Transverse colon (tissue), 4 donors: Measurements from ENCODE around the gene JAKMIP1.

Source experiments
- EP300 ChIP-seq: sonication (generic); formaldehyde crosslinking; IDR thresholded peaks from one replicate; pipeline ENCODE4 v1.6.1; 2017; ENCODE audit warnings: antibody characterized with exemption, low read depth
- POLR2A ChIP-seq: fragments of 450-650 bp; IDR thresholded peaks from one replicate; pipeline ENCODE4 v1.6.1; 2016; ENCODE audit warnings: antibody characterized with exemption, mild to moderate bottlenecking, moderate library complexity
- POLR2AphosphoS5 ChIP-seq, 3 donors: sonication (generic); formaldehyde crosslinking; IDR thresholded peaks; one replicate each; pipeline ENCODE4 v1.6.1; 2016; ENCODE audit warnings: antibody characterized with exemption in 3 of 3
- TF ChIP-seq, protein P1 (sequence below), 5 experiments: fragments of 200-600 bp in 3 of 5; fragments of 450-650 bp in 2 of 5; sonication (generic) in 3 of 5; IDR thresholded peaks; 1 replicate in 2 of 5; 2 replicates in 3 of 5; pipeline ENCODE4 v1.5.1; 2016 to 2017; ENCODE audit warnings: antibody characterized with exemption in 5 of 5, inconsistent platforms in 3 of 5, mild to moderate bottlenecking in 2 of 5, moderate library complexity in 1 of 5

DNA sequence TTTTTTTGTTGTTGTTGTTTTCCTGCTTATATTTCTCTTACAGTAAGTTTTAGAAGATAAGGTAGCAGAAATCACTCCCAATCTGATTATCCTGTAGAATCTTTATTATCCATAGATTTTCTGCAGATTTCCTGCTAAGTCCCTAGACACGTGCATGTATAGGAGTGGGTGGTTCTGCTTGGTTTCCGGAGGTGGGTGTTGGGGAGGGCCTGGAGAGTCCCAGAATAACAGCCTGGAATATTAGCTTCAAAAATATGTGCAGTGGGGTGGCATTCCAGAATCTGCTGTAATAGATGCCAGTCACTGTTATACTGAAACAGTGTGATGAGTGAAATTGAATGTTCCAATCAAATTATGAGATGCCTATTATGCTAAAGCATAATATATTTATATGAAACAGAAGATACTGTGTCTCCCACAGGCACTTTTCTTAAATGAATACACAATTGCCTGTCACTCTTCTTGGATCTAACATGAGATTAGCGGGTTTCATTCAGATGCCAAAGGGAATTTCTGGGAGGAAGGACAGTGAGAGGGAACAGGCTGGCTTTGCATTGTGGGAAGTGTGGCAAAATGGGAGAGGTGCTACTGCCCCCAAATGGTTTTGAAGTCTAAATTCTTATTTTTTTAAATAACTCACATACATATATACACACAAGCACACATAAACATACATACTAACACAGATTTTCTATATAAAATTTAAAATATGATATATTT, 219.8 kb downstream of the JAKMIP1 start:
- TF ChIP-seq, protein P1, sequence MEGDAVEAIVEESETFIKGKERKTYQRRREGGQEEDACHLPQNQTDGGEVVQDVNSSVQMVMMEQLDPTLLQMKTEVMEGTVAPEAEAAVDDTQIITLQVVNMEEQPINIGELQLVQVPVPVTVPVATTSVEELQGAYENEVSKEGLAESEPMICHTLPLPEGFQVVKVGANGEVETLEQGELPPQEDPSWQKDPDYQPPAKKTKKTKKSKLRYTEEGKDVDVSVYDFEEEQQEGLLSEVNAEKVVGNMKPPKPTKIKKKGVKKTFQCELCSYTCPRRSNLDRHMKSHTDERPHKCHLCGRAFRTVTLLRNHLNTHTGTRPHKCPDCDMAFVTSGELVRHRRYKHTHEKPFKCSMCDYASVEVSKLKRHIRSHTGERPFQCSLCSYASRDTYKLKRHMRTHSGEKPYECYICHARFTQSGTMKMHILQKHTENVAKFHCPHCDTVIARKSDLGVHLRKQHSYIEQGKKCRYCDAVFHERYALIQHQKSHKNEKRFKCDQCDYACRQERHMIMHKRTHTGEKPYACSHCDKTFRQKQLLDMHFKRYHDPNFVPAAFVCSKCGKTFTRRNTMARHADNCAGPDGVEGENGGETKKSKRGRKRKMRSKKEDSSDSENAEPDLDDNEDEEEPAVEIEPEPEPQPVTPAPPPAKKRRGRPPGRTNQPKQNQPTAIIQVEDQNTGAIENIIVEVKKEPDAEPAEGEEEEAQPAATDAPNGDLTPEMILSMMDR (IDR thresholded peaks at IDR 0.05): no peak
- TF ChIP-seq POLR2A (no peak), POLR2AphosphoS5 (IDR thresholded peaks at IDR 0.05) (no peak), EP300 (no peak)
